Chondrocyte (in vitro differentiated cells): ENCODE measurements around the gene SAMD11. TPM values are rescaled to one million over a fixed set of nuclear protein-coding genes. Genes with fewer than 3 reads are reported as not detected.
A peak's percentile ranks its signal among the peaks of the same experiment; 100 is the strongest.

Experiments
- DNase-seq: peaks from one replicate; pipeline ENCODE4 v3.0.0; 2021; ENCODE audit warnings: mixed read lengths, low spot score
- H3K27ac Mint-ChIP-seq: one replicate; pipeline ENCODE4 v1.8.0; 2021; ENCODE audit warnings: mild to moderate bottlenecking, moderate library complexity, mixed read lengths; ENCODE audit not compliant: unreplicated experiment
- H3K27me3 Mint-ChIP-seq: 2 replicates; pipeline ENCODE4 v1.8.0; 2021; ENCODE audit warnings: low read depth, mixed read lengths
- H3K36me3 Mint-ChIP-seq: 2 replicates; pipeline ENCODE4 v1.8.0; 2021; ENCODE audit warnings: low read depth, mixed read lengths
- H3K4me1 Mint-ChIP-seq: 2 replicates; pipeline ENCODE4 v1.8.0; 2021; ENCODE audit warnings: low read depth, mild to moderate bottlenecking, mixed read lengths
- H3K4me3 Mint-ChIP-seq: one replicate; pipeline ENCODE4 v1.8.0; 2021; ENCODE audit warnings: mild to moderate bottlenecking, moderate library complexity, mixed read lengths; ENCODE audit not compliant: unreplicated experiment
- H3K9me3 Mint-ChIP-seq: 2 replicates; pipeline ENCODE4 v1.8.0; 2021; ENCODE audit warnings: low read depth, mixed read lengths
- total RNA-seq: library from RNA; stranded (reverse); gene quantifications from 3 replicates; pipeline ENCODE4 v1.2.1, GENCODE V29; 2021
- TF ChIP-seq, protein P1 (sequence below): fragments of 200-600 bp; sonication (generic); IDR thresholded peaks from 2 replicates; pipeline ENCODE4 v1.5.0; 2021; ENCODE audit warnings: antibody characterized with exemption, mild to moderate bottlenecking, moderate library complexity

The SAMD11 gene
- total RNA-seq, 1 donor from 2014 or later: 3.4 TPM

DNA sequence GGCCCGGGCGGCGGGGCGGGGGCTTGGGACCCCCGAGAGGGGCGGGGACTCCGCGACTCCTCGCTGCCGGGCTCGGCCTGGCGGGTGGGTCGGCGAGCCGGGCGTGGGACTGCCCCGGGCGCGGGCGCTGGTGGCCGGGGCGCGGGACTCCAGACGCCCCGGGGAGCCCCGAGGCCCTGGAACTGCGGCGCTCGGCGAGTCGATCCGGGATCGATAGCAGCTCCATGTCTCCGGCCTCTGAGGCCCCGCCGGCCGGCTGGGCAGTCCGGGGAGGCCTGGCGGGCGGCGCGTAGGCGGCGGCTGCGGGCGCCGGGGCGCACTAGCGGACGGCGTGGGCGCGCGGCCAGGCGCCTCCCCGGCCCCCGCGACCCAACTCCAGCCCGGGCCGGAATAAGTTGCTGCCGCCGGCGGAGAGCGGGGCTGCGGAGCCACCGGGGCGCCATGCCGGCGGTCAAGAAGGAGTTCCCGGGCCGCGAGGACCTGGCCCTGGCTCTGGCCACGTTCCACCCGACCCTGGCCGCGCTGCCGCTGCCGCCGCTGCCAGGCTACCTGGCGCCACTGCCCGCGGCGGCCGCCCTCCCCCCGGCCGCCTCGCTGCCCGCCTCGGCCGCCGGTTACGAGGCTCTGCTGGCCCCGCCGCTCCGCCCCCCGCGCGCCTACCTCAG, 400 bp downstream of the SAMD11 start:
- Mint-ChIP-seq H3K27me3 (peaks cover 2% of the 10 kb centered on the region), H3K36me3 (no peaks in the 10 kb centered on the region), H3K4me3 (peak overlapping the region; percentile 57), H3K27ac (no peak overlapping the region), H3K4me1 (peaks cover 22% of the 10 kb centered on the region), H3K9me3 (no peaks in the 10 kb centered on the region)
- TF ChIP-seq, protein P1, sequence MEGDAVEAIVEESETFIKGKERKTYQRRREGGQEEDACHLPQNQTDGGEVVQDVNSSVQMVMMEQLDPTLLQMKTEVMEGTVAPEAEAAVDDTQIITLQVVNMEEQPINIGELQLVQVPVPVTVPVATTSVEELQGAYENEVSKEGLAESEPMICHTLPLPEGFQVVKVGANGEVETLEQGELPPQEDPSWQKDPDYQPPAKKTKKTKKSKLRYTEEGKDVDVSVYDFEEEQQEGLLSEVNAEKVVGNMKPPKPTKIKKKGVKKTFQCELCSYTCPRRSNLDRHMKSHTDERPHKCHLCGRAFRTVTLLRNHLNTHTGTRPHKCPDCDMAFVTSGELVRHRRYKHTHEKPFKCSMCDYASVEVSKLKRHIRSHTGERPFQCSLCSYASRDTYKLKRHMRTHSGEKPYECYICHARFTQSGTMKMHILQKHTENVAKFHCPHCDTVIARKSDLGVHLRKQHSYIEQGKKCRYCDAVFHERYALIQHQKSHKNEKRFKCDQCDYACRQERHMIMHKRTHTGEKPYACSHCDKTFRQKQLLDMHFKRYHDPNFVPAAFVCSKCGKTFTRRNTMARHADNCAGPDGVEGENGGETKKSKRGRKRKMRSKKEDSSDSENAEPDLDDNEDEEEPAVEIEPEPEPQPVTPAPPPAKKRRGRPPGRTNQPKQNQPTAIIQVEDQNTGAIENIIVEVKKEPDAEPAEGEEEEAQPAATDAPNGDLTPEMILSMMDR: no peak
- DNase-seq: no peak

DNA sequence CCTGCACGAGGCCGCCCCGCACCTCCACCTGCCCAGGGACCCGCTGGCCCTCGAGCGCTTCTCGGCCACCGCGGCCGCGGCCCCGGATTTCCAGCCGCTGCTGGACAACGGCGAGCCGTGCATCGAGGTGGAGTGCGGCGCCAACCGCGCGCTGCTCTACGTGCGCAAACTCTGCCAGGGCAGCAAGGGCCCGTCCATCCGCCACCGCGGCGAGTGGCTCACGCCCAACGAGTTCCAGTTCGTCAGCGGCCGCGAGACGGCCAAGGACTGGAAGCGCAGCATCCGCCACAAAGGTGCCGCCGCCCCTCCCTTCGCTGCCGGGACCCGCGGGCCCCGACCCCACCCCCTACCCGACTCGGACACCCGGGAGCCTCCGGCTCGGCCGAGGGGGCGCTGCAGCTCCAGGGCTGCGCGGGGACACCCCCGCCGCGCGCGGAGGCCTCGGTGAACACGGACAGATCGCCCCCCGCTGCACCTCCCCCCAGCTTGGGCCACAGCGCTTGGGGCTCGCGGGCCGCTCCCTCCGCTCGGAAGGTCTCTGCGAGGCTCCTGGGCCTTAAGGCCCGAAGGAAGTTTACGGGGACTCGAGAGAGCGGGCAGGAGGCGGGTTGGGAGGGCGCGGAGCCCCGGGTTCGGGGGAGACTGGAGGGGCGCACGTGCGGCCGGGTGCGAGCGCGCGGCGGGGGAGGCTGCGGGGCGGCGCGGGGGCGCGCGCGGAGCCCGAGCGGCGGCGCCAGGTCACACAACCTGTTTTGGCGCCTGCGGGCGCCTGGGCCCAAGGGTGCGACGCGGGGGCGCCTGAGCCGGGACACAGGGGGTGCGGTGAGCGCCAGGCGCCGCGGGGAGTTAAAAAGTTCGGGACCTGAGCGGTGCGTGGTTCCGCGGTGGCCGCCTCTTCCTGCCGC, 1.2 kb downstream of the SAMD11 start:
- H3K27me3 Mint-ChIP-seq: peaks cover 2% of the 10 kb centered on the region
- H3K9me3 Mint-ChIP-seq: no peaks in the 10 kb centered on the region
- no peaks in the 10 kb centered on the region for H3K36me3 Mint-ChIP-seq
- DNase-seq: no peak
- H3K27ac Mint-ChIP-seq: no peak overlapping the region
- peaks cover 22% of the 10 kb centered on the region for H3K4me1 Mint-ChIP-seq
- TF ChIP-seq, protein P1: peak; percentile 42
- peak overlapping the region; percentile 57 for H3K4me3 Mint-ChIP-seq

DNA sequence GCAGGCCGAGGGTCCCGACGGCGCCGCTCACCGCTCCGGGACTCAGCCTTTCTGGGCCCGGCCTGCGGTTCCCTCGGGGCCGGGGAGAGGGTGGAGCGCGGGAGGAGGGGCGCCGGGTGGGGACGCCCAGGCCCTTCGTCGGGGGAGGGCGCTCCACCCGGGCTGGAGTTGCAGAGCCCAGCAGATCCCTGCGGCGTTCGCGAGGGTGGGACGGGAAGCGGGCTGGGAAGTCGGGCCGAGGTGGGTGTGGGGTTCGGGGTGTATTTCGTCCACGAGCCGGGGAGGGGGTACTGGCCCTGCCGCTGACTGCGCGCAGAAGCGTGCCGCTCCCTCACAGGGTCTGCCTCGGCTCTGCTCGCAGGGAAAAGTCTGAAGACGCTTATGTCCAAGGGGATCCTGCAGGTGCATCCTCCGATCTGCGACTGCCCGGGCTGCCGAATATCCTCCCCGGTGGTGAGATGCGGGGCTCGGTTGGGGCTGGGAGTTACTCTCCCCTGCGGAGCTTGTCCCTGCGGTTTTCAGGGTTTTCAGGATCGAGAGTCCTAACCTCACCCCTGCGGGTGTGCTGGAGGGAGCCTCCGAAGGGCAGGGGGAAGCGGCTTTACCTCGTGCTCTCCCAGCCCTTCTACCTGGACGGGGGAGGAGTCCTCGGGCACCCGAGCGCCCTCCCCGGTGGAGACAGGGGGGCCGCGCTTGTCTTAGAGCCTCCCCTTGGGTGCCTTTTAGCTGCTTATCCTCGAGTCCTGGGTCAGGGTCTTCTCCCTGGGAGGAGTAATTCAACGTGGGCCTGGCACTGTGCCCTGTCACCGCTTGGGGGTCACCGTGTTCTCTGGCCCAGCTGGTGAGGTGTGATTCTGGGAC, 2.1 kb downstream of the SAMD11 start:
- DNase-seq: no peak
- TF ChIP-seq, protein P1: no peak
- Mint-ChIP-seq H3K9me3 (no peaks in the 10 kb centered on the region), H3K36me3 (no peaks in the 10 kb centered on the region), H3K27me3 (no peaks in the 10 kb centered on the region), H3K4me1 (peaks cover 17% of the 10 kb centered on the region), H3K4me3 (peak overlapping the region; percentile 47), H3K27ac (no peak overlapping the region)

DNA sequence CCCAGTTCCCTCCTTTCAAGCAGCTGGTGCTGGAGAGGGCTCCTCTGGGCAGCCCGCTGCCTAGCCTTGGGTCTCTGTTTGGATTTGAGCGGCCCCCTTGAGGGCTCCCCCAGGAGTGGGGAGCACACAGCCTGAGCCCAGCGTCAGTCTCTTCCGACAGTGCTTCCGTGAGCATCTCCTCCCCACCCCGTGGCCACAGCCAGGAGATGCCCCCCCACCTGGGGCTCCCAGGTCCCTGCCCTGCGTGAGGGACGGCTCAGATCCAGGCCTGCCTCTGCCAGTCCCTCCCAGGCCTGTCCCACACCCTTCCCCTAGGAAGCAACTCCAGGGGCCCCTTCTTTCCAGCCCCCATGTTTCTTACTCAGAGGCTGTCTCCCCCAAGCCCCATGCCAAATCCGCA, 3.5 kb downstream of the SAMD11 start:
- Mint-ChIP-seq H3K27me3 (no peaks in the 10 kb centered on the region), H3K36me3 (no peaks in the 10 kb centered on the region), H3K9me3 (no peaks in the 10 kb centered on the region), H3K4me1 (peaks cover 13% of the 10 kb centered on the region), H3K4me3 (no peak overlapping the region), H3K27ac (no peak overlapping the region)
- TF ChIP-seq, protein P1: no peak
- no peak for DNase-seq

DNA sequence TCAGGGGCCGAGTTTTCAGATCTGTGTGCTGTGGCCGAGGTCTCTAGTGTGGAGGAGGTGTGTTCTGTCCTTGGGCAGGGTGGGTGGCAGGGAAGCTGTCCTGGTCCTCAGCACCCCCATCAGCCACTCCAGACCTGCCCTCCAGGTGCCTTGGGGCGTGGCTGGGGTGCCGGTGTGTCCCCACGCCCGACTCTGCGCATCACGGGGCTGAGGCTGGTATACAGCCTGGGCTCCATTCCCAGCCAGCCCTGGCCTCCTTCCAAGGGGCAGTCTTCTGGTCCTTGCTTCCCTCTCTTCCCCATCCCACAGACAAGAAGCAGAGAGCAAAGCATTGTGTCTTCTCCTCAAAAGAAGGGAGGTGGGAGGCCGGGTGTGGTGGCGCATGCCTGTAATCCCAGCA, 4.0 kb downstream of the SAMD11 start:
- H3K9me3 Mint-ChIP-seq: no peaks in the 10 kb centered on the region
- H3K4me3 Mint-ChIP-seq: no peak overlapping the region
- no peak overlapping the region for H3K27ac Mint-ChIP-seq
- TF ChIP-seq, protein P1: no peak
- no peaks in the 10 kb centered on the region for H3K27me3 Mint-ChIP-seq
- H3K4me1 Mint-ChIP-seq: peaks cover 13% of the 10 kb centered on the region
- no peaks in the 10 kb centered on the region for H3K36me3 Mint-ChIP-seq
- no peak for DNase-seq
